ENCODE measurements around the gene CMC1. TPM values are rescaled to one million over a fixed set of nuclear protein-coding genes. Genes with fewer than 3 reads are reported as not detected.

Gene CMC1
- total RNA-seq, 1 experiment from 2014 or later, result 16.5 TPM

- Mint-ChIP-seq H3K36me3 (ENCODE audit: insufficient read depth in 1 of 3, low read depth in 3 of 3) (peaks cover 0 to 3% (median 0%) of the 10 kb centered on the region in 3 experiments; a peak in 1 of 7 replicates), H3K9me3 (no peaks in the 10 kb centered on the region), H3K4me1 (peaks cover 6% of the 10 kb centered on the region in 2 experiments; a peak in 2 of 4 replicates), H3K4me3 (no peak overlapping the region), H3K27me3 (ENCODE audit: low read depth) (no peaks in the 10 kb centered on the region), H3K27ac (no peak overlapping the region)
- Histone ChIP-seq H4K20me1 (ENCODE audit: control insufficient read depth, insufficient read depth, insufficient read length) (no peaks in the 10 kb centered on the region), H3K4me2 (ENCODE audit: insufficient read depth, insufficient read length, low read length) (no peak overlapping the region), H3K79me2 (ENCODE audit: insufficient read depth, low read length) (no peaks in the 10 kb centered on the region), H2BK15ac (ENCODE audit: low read depth, low read length) (no peak overlapping the region), H2BK5ac (ENCODE audit: insufficient read length, low read length) (no peak overlapping the region), H3K23me2 (ENCODE audit: insufficient read length, low read depth, low read length, poor library complexity, severe bottlenecking) (no peaks in the 10 kb centered on the region), H2BK120ac (ENCODE audit: low read depth, low read length, poor library complexity, severe bottlenecking) (no peak overlapping the region), H3K9ac (ENCODE audit: extremely low read depth, insufficient read length, low read length) (no peak overlapping the region), H3T11ph (ENCODE audit: low read length) (no peak overlapping the region), H2BK12ac (ENCODE audit: insufficient read length, low read depth, low read length) (no peak overlapping the region), H4K91ac (ENCODE audit: insufficient read length, low read depth, low read length) (no peak overlapping the region), H3K4ac (ENCODE audit: low read depth, low read length) (no peak overlapping the region), H4K8ac (replicated peaks; ENCODE audit: insufficient read length, low read depth, low read length) (no peak overlapping the region), H3K27me3 (ENCODE audit: insufficient read depth, low read length) (no peaks in the 10 kb centered on the region), H3K23ac (ENCODE audit: insufficient read length, low read depth, low read length) (no peak overlapping the region), H2BK20ac (ENCODE audit: low read depth, low read length, poor library complexity, severe bottlenecking) (no peak overlapping the region), H3K4me1 (ENCODE audit: insufficient read depth, low read length) (no peaks in the 10 kb centered on the region), H3K79me1 (ENCODE audit: insufficient read depth, low read depth, low read length, poor library complexity, severe bottlenecking) (no peaks in the 10 kb centered on the region), H3K18ac (ENCODE audit: insufficient read length, low read depth, low read length) (no peak overlapping the region), H4K5ac (ENCODE audit: insufficient read length, low read depth, low read length) (no peak overlapping the region), H2AK5ac (ENCODE audit: insufficient read length, low read length) (no peak overlapping the region), H3K27ac (ENCODE audit: insufficient read length, low read depth, low read length) (no peak overlapping the region), H3K14ac (ENCODE audit: insufficient read depth, low read length) (no peak overlapping the region), H3K9me3 (ENCODE audit: control insufficient read depth, low read depth, low read length) (no peaks in the 10 kb centered on the region), H2AFZ (ENCODE audit: low read length) (no peak overlapping the region), H3K56ac (ENCODE audit: insufficient read length, low read depth, low read length) (no peak overlapping the region)
- DNase-seq, result no peak
- WGBS (ENCODE audit: extremely low coverage, insufficient read length, low lambda C conversion rate), result no CpG with 5 or more reads among the region's 4 CpGs
- TF ChIP-seq, protein P1, sequence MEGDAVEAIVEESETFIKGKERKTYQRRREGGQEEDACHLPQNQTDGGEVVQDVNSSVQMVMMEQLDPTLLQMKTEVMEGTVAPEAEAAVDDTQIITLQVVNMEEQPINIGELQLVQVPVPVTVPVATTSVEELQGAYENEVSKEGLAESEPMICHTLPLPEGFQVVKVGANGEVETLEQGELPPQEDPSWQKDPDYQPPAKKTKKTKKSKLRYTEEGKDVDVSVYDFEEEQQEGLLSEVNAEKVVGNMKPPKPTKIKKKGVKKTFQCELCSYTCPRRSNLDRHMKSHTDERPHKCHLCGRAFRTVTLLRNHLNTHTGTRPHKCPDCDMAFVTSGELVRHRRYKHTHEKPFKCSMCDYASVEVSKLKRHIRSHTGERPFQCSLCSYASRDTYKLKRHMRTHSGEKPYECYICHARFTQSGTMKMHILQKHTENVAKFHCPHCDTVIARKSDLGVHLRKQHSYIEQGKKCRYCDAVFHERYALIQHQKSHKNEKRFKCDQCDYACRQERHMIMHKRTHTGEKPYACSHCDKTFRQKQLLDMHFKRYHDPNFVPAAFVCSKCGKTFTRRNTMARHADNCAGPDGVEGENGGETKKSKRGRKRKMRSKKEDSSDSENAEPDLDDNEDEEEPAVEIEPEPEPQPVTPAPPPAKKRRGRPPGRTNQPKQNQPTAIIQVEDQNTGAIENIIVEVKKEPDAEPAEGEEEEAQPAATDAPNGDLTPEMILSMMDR (conservative IDR thresholded peaks at IDR 0.05), result no peak
These were observed 60.3 kb downstream of the CMC1 start for GRCh38 chr3:28301688-28302087.

All from H9 (cell line).